ENCODE results near the gene TACC2.
"Not testable (repeated sequence)": the region's sequence is repeated elsewhere in the genome, so short reads cannot be mapped to it uniquely, and the experiment has no call there.

TACC2 gene

DNA sequence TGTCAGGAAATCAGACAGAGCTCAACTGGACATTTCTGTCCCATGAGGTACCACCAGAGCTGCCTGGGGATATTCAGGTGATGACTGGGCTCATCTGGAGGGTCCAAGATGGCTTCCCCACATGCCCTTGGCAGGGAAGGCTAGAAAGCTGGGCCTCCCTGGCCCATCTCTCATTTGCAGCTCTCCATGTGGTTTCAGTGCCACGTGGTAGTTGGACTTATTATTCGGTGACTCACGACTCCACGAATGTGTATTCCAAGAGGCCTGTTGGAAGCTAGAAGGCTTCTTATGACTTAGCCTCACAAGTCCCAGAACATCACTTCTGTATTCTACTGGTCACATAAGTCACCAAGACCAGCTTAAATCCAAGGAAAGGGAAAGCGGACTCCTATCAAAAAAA is 36.7 kb upstream of the TACC2 start:
- no peak overlapping the region for H3K27ac ChIP-seq
- TF ChIP-seq, protein P1, sequence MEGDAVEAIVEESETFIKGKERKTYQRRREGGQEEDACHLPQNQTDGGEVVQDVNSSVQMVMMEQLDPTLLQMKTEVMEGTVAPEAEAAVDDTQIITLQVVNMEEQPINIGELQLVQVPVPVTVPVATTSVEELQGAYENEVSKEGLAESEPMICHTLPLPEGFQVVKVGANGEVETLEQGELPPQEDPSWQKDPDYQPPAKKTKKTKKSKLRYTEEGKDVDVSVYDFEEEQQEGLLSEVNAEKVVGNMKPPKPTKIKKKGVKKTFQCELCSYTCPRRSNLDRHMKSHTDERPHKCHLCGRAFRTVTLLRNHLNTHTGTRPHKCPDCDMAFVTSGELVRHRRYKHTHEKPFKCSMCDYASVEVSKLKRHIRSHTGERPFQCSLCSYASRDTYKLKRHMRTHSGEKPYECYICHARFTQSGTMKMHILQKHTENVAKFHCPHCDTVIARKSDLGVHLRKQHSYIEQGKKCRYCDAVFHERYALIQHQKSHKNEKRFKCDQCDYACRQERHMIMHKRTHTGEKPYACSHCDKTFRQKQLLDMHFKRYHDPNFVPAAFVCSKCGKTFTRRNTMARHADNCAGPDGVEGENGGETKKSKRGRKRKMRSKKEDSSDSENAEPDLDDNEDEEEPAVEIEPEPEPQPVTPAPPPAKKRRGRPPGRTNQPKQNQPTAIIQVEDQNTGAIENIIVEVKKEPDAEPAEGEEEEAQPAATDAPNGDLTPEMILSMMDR (conservative IDR thresholded peaks at IDR 0.05): no peak

DNA sequence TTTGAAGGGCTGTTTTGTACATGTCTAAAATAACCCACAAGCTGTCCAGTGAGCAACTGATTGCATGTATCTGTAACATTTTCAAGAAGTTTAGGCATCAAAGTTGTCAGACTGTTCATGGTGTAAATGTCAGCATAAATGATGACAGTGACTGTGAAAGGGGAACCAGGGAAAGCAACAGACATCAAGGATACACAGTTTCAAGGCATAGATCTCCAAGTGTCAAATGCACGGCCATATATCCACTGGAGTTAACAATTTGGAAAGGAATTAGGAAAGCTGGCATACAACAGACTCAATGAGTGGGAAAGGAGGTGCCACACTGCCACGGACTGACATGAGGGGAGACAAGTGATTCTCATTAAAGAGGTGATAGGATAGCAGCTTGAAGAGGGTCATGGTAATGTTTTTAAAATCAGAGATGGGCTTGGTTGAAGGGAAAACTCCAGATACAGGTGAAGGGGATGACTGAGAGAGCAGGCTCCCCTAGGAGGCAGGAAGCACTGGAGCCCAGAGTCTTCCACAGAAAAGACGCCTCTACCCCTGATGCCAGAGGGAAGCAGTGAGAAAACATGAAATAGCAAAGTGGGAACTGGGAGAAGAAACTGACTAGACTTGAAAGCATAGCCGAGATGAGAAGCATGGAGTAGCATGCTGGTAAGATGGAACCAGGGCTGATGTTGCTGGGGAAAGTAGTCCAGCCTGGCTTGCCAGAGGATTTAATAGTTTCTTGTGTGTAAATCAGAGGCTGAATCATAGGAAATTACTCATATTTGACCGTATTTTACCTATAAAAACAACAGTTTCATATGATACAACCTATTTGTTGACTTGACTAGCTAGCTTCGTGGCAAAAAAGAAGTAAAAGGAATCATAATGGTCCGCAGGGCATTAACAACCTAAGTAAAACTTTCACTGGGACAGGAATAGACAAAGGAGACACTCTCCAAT is 32.6 kb upstream of the TACC2 start:
- TF ChIP-seq, protein P1 (conservative IDR thresholded peaks at IDR 0.05): no peak
- H3K27ac ChIP-seq: no peak overlapping the region

GRCh38 chr10:121959671-121960070 is 29.3 kb upstream of the TACC2 start:
- H3K27ac ChIP-seq: no peak overlapping the region
- TF ChIP-seq, protein P1 (conservative IDR thresholded peaks at IDR 0.05): no peak

GRCh38 chr10:121961456-121961855 is 27.5 kb upstream of the TACC2 start:
- no peak overlapping the region for H3K27ac ChIP-seq
- TF ChIP-seq, protein P1 (conservative IDR thresholded peaks at IDR 0.05): no peak

DNA sequence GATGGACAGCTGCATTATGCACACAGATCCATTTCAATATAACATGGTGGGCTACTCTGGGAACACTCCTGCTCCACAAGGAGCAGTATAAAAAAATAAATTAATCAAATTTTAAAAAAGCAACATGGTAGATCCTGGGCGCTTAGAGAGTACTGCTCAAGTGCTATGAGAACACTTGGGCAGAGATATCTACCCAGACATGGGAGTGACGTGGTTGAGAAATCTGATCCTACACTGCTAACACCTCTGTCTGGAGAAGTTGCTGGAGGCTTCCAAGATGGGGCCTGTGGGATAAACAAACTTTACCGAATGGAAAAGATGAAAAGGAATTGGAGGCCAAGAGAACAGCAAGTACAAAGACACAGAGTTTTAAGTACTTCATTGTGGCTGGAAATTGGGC is 23.0 kb upstream of the TACC2 start:
- TF ChIP-seq, protein P1 (conservative IDR thresholded peaks at IDR 0.05): no peak
- H3K27ac ChIP-seq: no peak overlapping the region

GRCh38 chr10:121969086-121969485 is 19.9 kb upstream of the TACC2 start:
- not testable (repeated sequence) for H3K27ac ChIP-seq

DNA sequence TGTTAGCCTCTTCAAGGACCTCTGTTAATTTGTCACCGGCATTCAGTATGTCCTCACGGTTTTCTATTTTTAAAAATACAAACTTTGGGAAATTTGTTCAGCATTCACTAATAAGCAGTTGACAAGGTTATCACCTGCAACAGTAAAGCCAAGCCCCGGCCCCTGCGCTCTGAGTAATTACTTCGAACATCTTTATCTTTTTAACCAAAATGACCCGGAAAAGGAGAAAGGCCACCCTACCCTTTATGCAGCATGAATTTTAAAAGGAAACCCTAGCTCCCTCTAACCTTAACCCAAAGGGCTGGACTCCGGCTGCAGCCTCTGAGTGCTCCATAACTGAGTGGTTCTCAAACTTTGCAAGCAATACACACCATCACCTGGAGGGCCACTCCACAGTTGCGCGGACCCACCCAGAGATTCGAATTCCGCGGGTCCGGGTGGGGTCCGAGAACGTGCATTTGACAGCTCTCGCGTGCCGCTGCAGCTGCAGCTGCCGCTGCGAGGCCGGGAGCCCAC is 14.9 kb upstream of the TACC2 start:
- H3K27ac ChIP-seq: peak overlapping the region; percentile 93
- TF ChIP-seq, protein P1 (conservative IDR thresholded peaks at IDR 0.05): no peak
